Kidney (tissue), 14 donors: ENCODE measurements around the gene SLC38A8. TPM values are rescaled to one million over a fixed set of nuclear protein-coding genes. Genes with fewer than 3 reads are reported as not detected.

ENCODE experiments used
- DNase-seq, 5 donors: peaks; one replicate each; pipeline ENCODE4 v3.0.0-alpha.2; 2013 to 2020
- FAIRE-seq: peaks from 2 replicates; lab custom pipeline; 2012; peaks lifted over from hg19 to GRCh38; lab: Jason Lieb, UNC
- H3K27ac ChIP-seq, 2 donors: one replicate each; pipeline ENCODE4 v1.7.0; 2013; ENCODE audit warnings: low read depth in 2 of 2, low read length in 2 of 2, inconsistent platforms in 1 of 2
- H3K27me3 ChIP-seq: one replicate; pipeline ENCODE4 v1.7.1; 2013; ENCODE audit warnings: low read length, inconsistent platforms; ENCODE audit not compliant: control insufficient read depth, insufficient read depth
- H3K36me3 ChIP-seq, 3 donors: one replicate each; pipeline versions ENCODE4 v1.7.0 to v1.7.1; 2013; ENCODE audit warnings: low read length in 3 of 3, control low read depth in 1 of 3, inconsistent platforms in 1 of 3; ENCODE audit not compliant: insufficient read depth in 3 of 3, control insufficient read depth in 2 of 3
- H3K4me1 ChIP-seq, 3 donors: one replicate each; pipeline versions ENCODE4 v1.7.0 to v1.7.1; 2013; ENCODE audit warnings: low read length in 3 of 3, inconsistent platforms in 1 of 3, low read depth in 1 of 3; ENCODE audit not compliant: control insufficient read depth in 2 of 3, insufficient read depth in 2 of 3
- H3K4me3 ChIP-seq, 3 donors: one replicate each; pipeline versions ENCODE4 v1.7.0 to v1.8.1; 2013; ENCODE audit warnings: low read length in 3 of 3, control low read depth in 1 of 3, inconsistent platforms in 1 of 3
- H3K9ac ChIP-seq, 3 donors: one replicate each; pipeline versions ENCODE4 v1.7.0 to v1.7.1; 2013; ENCODE audit warnings: low read length in 3 of 3, control low read depth in 1 of 3, inconsistent platforms in 1 of 3
- H3K9me3 ChIP-seq, 3 donors: one replicate each; pipeline versions ENCODE4 v1.7.0 to v1.7.1; 2013; ENCODE audit warnings: low read length in 3 of 3, control low read depth in 1 of 3, inconsistent platforms in 1 of 3; ENCODE audit not compliant: control insufficient read depth in 2 of 3, insufficient read depth in 1 of 3
- CTCF ChIP-seq: IDR thresholded peaks from 3 replicates; pipeline ENCODE4 v1.5.1; 2012; ENCODE audit warnings: mild to moderate bottlenecking, moderate library complexity, borderline replicate concordance; ENCODE audit not compliant: insufficient read depth; ENCODE audit errors: extremely low read depth
- intact Hi-C: fragments of 100-400 bp; cut with DNase I; formaldehyde crosslinking; loops from one replicate; pipeline ENCODE4 v1.11.1; 2022
- polyA plus RNA-seq: library from polyadenylated mRNA; stranded (reverse); fragments of 350-450 nt; fragmentation: Illumina TruSeq; extraction: RNeasy Lipid Tissue Mini Kit (QIAGEN cat#74804); gene quantifications from one replicate; pipeline ENCODE4 v1.2.3, GENCODE V29; 2014; ENCODE audit warnings: low read depth, low replicate concordance; ENCODE audit not compliant: insufficient read depth
- total RNA-seq: library from RNA; stranded (reverse); fragmentation: NEBNext Ultra II Directional; extraction: Animal tissue kit (Norgen Biotek cat#: 25700); gene quantifications from one replicate; pipeline ENCODE4 v1.2.1, GENCODE V29; 2021
- donor health status: control.
- donor health status: control.
- donor health status: control.
- donor health status: control.
- donor health status: control.
- donor health status: DM: yes; HTN: yes; CAD: no.
- donor health status: Normal renal cell carcinoma (clear cell type).

Gene SLC38A8
- total and polyA plus RNA-seq, 2 donors from 2014 or later, result 0.30 TPM; not detected in 1

- no peaks in the 10 kb centered on the region for H3K36me3 ChIP-seq
- TF ChIP-seq CTCF, result no peak
- no peak for FAIRE-seq
- peaks cover 0 to 8% (median 2%) of the 10 kb centered on the region in 3 donors for H3K9me3 ChIP-seq
- H3K27me3 ChIP-seq, result no peaks in the 10 kb centered on the region
- H3K4me3 ChIP-seq, result no peak overlapping the region
- intact Hi-C loops, result no loop called here
- DNase-seq, result no peak
- no peaks in the 10 kb centered on the region for H3K4me1 ChIP-seq
- no peak overlapping the region for H3K27ac ChIP-seq
- H3K9ac ChIP-seq, result no peak overlapping the region
Measured at GRCh38 chr16:83974475-83974874, 68.1 kb downstream of the SLC38A8 start.

- Histone ChIP-seq H3K4me3 (no peak overlapping the region), H3K36me3 (no peaks in the 10 kb centered on the region), H3K9ac (no peak overlapping the region), H3K27ac (no peak overlapping the region), H3K27me3 (no peaks in the 10 kb centered on the region), H3K9me3 (peaks cover 0 to 7% (median 2%) of the 10 kb centered on the region in 3 donors), H3K4me1 (no peaks in the 10 kb centered on the region)
- intact Hi-C loops, result no loop called here
- peak in 1 of 5 donors; percentile 27 for DNase-seq
- no peak for FAIRE-seq
- no peak for TF ChIP-seq CTCF
Measured at GRCh38 chr16:83973581-83974385, 68.8 kb downstream of the SLC38A8 start.

GRCh38 chr16:83973077-83973476 is 69.5 kb downstream of the SLC38A8 start:
- H3K27ac ChIP-seq, result no peak overlapping the region
- intact Hi-C loops, result no loop called here
- no peaks in the 10 kb centered on the region for H3K4me1 ChIP-seq
- H3K4me3 ChIP-seq, result no peak overlapping the region
- DNase-seq (no peak), FAIRE-seq (no peak)
- no peaks in the 10 kb centered on the region for H3K36me3 ChIP-seq
- no peak overlapping the region for H3K9ac ChIP-seq
- no peak for TF ChIP-seq CTCF
- no peaks in the 10 kb centered on the region for H3K27me3 ChIP-seq
- H3K9me3 ChIP-seq, result peaks cover 0 to 1% (median under 1%) of the 10 kb centered on the region in 3 donors
